ENCODE measurements around the gene CAT.

The CAT gene

GRCh38 chr11:34501500-34501899 is 62.8 kb downstream of the CAT start:
- no peak for DNase-seq

DNA sequence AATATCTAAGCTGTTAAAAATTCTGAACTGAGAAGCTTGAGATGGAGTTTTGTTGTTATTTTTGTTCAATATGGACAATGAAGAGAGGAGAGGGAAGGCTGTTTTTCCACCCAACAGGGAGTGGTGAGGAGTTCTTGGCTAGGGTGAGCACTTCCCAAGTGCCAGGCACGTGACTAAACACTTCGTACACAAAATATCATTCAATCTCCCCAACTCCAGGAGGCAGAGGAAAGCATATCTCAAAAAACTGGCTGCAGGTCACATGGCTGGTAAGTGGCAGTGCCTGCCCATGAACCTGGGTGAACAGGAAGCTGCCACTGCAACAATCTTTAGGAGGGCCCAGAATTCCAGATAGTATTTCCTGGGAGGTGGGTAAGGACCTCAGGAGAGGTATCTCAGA is 63.2 kb downstream of the CAT start:
- no peak for DNase-seq

GRCh38 chr11:34502949-34503348 is 64.2 kb downstream of the CAT start:
- no peak for DNase-seq

DNA sequence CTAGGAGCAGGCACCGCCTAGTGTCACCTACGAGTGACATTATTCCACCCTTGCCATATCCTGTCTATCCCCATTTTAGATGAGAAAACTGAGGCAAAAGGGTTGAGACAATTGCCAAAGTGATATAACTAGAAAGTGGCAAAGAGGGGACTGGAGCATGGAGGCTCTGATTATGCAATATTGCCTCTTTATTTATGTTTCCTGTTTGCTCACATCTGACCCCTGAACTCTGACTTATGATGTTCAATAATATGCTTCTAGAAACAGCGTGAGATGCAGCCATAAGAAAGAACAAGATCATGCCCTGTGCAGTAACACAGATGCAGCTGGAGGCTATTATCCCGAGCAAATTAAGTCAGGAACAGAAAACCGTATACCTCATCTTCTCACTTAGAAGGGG is 67.1 kb downstream of the CAT start:
- no peak for DNase-seq

DNA sequence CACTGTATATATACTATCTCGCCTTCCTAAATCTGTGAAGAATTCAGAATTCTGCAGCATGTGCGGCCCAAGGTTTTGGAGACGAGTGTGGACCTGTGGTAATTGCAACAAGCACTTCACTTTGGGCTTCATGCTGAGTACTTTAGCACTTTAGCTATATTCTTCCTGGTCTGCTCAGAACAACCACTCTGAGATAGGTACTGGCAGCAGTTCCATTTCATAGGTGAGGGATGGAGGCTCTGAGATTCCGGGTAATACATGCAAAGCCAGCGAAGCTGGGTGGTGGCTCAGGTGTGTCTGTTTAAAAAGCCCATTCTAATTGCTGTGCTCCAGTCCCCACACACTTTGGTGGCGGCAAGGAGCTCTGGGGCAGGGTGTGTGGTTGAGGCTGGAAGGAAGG is 68.4 kb downstream of the CAT start:
- DNase-seq = no peak

- no peak for DNase-seq
Measured at GRCh38 chr11:34507610-34508009, 68.9 kb downstream of the CAT start.

- DNase-seq = no peak
Measured at GRCh38 chr11:34508524-34508923, 69.8 kb downstream of the CAT start.

- DNase-seq = no peak
Measured at GRCh38 chr11:34509336-34509876, 70.7 kb downstream of the CAT start.

DNA sequence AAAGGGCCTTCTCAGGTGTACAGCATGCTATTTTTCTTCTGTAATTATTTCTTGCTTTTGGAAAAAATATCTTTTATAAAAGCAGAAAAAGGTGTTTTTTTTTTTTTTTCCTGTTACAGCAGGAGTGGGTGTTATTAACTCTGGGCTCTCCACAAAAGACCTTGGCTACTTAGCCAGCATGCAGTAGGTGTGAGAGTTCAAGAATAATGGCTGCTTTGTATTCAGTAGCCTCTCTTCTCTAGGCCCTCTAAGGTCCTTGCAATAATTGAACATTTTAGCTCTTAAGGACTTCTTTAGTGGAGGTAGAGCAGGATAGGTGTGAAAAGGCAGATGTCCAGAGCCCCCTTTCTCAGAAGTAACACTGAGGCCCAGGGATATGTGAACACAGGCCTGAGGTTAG is 71.5 kb downstream of the CAT start:
- DNase-seq = no peak

DNA sequence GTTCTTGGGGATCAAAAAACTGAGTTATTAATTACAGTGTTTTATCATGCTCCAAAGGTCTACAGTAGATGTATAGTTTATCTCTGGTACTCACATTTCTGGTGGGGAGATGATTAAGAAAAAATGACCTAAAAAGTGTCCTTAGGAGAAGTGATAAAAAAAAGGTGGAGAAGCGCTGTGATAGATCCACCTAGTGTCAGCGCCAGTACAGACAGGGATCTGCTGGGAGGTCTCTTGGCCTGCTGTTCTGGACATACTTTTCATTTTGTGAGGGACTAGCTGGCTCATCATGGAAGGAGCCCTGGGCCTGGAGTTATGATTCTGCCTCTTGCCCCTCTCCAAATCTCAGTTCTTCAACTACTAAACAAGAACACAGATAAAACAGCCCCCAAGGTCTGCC is 71.9 kb downstream of the CAT start:
- no peak for DNase-seq

DNA sequence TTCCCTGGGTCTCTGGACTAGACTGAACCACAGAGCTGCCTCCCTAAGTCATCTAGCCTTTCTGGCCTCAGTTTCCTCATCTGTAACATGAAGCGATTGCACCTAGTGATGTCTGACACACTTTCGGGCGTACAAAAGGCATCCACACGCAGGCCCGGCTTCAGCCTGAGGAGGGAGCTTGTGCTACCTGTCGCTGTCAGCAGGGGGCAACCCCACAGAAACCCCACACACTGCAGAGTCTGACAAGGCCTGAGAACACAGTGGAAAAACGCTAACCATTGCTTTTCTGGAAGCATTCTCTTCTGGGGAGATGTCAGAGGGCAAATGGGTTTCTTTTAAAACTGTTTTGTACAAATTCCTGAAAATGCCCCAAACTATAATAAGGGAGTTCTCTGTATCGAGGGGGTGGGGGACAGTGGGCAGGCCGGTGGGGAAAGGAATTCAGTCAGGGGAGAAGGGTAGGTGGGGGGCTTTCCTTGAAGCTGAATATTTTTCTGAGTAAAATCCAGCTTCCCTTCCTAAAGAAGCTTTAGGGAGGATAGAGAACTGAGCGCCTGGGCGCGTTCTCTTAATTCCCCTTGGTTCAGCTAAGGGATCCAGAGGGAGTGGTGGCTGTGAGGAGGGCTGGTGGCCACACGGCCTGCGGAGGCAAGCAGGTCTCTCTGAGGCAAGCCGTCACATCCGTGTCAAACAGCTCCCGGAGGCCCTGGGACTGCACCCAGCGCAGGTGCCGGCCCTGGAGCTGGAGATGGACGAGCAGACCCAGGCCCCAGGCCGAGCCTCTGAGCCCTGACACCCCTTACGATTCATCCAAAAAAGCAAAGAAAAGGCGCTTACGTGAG is 74.3 kb downstream of the CAT start:
- no peak for DNase-seq

- no peak for DNase-seq
Measured at GRCh38 chr11:34513682-34514449, 75.1 kb downstream of the CAT start, which contains the start of gene ELF5. Gene ELF5 (minus strand): TSS chr11:34513794. CDS start chr11:34505749, 8,045 bp downstream.

- no peak for DNase-seq
Measured at GRCh38 chr11:34514597-34514996, 75.9 kb downstream of the CAT start.

DNA sequence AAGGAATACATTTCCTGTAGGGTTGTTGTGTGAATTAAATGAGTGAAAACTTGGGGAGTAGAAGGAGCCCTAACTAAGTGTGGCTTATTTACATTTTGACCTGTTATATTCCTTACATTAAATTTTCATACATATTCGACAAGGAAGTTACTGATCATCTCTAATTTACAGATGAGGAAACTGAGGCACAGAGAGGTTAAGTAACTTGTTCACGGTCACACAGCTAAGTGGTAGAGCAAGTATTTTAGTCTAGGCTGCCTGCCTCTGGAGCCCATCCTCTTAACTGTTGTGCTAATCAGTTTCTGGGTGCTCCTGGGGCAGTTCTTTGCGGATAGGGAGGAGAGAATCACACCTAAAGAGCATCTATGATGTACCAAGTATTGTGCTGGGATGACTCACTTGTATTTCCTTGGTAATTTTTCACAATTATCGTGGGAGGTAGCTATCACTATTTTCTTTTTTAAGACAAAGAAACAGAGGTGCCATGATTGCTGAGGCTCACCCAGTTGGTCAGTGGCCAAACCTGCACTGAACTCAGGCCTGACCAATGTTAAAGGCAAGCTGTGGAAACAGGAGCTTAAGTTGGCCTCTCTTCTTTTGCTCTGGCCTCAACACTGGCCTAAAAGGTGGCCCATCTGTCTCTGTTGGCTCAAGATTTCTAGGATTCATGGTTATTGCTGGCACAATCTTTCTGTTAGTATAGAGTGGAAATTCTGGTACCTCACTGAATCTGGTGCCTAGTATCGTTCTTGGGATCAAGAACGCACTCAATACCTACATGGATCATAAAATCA is 77.7 kb downstream of the CAT start:
- DNase-seq = no peak

DNA sequence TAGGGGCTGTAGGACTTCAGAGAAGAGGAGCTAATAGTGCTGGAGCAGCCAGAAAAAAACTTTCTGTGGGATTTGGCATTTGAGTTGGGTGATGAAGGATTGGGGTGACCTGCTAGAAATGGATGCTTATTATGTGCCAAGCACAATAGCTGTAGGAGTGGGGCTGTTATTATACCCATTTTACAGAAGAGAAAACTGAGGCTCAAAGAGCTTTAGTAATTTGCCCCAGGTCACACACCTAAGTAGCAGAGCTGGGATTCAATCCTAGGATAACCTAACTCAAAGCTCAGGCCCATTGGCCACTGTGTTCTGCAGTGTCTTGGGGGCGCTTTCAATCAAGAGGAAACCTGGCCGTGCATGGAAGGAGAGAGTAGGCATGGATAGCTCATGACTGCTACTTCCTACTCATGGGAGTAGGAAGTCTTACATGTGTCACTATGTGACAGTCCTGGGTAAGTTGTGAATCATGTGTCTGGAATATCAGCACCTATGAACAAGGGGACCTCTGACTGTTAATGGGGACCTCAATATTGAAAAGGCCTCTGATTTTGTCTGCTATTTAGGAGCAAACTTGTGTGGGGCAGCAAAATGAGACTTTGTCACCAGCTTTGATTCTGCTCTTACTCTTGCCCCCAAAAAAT is 81.0 kb downstream of the CAT start:
- no peak for DNase-seq

GRCh38 chr11:34521265-34521664 is 82.5 kb downstream of the CAT start:
- no peak for DNase-seq
